GM20431 (cell line): ENCODE measurements around the gene TAF3.
"Not testable (repeated sequence)": the region's sequence is repeated elsewhere in the genome, so short reads cannot be mapped to it uniquely, and the experiment has no call there.

Source experiments
- in situ Hi-C: fragments of 300-500 bp; cut with MseI, MboI; formaldehyde crosslinking; loops from one replicate; pipeline ENCODE4 v1.15.0; 2020; ENCODE audit warnings: low sequenced_read_pairs; ENCODE audit not compliant: unreplicated experiment

The TAF3 gene, protein sequence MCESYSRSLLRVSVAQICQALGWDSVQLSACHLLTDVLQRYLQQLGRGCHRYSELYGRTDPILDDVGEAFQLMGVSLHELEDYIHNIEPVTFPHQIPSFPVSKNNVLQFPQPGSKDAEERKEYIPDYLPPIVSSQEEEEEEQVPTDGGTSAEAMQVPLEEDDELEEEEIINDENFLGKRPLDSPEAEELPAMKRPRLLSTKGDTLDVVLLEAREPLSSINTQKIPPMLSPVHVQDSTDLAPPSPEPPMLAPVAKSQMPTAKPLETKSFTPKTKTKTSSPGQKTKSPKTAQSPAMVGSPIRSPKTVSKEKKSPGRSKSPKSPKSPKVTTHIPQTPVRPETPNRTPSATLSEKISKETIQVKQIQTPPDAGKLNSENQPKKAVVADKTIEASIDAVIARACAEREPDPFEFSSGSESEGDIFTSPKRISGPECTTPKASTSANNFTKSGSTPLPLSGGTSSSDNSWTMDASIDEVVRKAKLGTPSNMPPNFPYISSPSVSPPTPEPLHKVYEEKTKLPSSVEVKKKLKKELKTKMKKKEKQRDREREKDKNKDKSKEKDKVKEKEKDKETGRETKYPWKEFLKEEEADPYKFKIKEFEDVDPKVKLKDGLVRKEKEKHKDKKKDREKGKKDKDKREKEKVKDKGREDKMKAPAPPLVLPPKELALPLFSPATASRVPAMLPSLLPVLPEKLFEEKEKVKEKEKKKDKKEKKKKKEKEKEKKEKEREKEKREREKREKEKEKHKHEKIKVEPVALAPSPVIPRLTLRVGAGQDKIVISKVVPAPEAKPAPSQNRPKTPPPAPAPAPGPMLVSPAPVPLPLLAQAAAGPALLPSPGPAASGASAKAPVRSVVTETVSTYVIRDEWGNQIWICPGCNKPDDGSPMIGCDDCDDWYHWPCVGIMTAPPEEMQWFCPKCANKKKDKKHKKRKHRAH

DNA sequence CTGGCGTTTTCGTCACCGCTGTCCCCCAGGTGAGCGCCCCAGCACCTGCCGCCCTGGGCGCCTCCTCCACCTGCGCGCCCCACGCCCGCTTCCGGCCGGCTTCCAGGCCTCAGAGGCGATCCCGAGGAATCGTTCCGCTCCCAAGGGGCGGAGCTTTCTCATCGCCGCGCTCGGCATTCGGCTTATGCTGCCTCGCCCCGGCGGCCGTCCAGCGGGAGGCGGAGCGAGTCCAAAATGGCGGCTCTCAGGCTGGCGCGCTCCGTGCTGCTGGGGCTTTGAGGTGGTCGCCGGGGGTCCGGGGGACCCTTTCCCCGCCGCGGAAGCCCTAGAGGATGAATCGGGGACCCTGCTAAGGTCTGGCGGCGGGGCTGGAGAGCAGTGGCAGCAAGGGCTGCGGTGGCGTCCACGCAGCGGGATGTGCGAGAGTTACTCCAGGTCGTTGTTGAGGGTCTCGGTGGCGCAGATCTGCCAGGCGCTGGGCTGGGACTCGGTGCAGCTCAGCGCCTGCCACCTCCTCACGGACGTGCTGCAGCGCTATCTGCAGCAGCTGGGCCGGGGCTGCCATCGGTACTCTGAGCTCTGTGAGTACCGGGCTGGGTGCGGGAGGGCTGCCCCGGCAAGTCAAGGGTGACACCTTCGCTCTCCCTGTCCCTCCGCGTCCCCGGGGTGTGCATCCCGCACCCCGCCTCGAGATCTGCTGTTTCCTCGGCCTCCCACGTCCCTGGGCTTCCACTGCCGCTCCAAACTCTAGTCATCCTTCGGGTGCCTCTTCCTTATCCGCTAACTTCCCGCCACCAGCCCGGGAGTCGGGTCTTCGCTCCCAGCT, at the start of gene TAF3:
TSS of gene TAF3 (plus strand) at position 211 of the 826 bp plus-strand sequence. CDS start at position 416, 205 bp downstream.
- in situ Hi-C loops, result no loop called here

- in situ Hi-C loops, result no loop called here
These were observed 44.2 kb upstream of the TAF3 start for GRCh38 chr10:7773845-7774801.

DNA sequence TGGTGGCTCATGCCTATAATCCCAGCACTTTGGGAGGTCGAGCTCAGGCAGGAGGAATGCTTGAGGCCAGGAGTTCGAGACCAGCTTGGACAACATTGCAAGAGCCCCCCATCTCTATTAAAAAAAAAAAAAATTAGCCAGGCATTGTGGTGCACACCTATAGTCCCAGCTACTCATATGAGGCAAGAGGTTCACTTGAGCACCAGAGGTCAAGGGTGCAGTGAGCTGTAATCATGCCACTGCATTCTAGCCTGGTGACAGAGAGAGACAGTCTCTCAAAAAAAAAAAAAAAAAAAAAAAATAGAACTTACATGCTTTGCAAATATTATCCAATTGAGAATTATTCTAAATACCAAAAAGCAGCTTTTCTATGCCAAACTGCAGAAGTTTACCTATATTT, 41.5 kb upstream of the TAF3 start:
- in situ Hi-C loops, result no loop called here

GRCh38 chr10:7782194-7782593, 36.1 kb upstream of the TAF3 start:
- in situ Hi-C loops, result not testable (repeated sequence)

- in situ Hi-C loops, result no loop called here
These were observed 31.9 kb upstream of the TAF3 start for GRCh38 chr10:7786430-7786829.

GRCh38 chr10:7787150-7787856, 31.0 kb upstream of the TAF3 start:
- in situ Hi-C loops, result no loop called here

DNA sequence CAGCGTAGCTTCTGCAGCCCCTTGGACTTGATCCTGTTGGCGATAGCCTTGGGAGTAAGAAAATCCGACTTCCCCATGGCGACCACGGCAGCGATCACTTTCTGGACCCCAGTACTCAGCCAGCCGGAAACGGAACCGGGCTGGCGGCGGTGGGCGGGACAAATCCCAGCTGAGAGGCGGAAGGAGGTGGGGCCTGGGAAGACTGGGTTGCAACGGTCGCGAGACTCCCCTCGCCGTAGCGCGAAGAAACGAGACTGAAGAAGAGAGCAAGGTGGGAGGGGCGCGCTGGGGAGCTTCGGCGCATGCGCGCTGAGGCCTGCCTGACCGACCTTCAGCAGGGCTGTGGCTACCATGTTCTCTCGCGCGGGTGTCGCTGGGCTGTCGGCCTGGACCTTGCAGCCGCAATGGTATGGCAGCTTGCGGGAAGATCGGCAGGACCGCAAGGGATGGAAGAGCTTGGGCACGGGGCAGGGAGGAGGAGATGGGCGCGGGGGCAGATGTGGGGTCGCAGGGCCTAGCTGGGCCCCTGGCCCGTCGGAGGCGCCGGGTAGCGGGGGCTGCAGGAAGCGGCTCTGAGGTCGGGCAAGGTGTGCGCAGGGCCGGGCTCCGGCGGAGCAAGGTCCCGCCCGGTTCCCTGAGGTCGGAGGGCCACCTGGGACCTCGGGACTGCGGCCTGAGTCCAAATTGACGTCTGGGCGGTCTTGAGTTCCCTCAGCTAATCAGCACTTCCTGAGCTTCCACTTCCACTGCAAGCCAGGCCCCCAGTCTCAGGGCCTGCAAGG, 30.3 kb upstream of the TAF3 start, which contains the start of the genes ATP5F1C and KIN:
TSS of gene ATP5F1C (plus strand) at position 321 of the 782 bp plus-strand sequence. CDS start at position 352, 31 bp downstream.
TSS of gene KIN (minus strand) at position 137 of the 782 bp plus-strand sequence. CDS start at position 77, 60 bp downstream.
- in situ Hi-C loops, result no loop called here

GRCh38 chr10:7788639-7789286, 29.5 kb upstream of the TAF3 start:
- in situ Hi-C loops, result no loop called here

- in situ Hi-C loops, result no loop called here
These were observed 28.9 kb upstream of the TAF3 start for GRCh38 chr10:7789390-7789789.

- in situ Hi-C loops, result no loop called here
These were observed 25.8 kb upstream of the TAF3 start for GRCh38 chr10:7792541-7792940.

DNA sequence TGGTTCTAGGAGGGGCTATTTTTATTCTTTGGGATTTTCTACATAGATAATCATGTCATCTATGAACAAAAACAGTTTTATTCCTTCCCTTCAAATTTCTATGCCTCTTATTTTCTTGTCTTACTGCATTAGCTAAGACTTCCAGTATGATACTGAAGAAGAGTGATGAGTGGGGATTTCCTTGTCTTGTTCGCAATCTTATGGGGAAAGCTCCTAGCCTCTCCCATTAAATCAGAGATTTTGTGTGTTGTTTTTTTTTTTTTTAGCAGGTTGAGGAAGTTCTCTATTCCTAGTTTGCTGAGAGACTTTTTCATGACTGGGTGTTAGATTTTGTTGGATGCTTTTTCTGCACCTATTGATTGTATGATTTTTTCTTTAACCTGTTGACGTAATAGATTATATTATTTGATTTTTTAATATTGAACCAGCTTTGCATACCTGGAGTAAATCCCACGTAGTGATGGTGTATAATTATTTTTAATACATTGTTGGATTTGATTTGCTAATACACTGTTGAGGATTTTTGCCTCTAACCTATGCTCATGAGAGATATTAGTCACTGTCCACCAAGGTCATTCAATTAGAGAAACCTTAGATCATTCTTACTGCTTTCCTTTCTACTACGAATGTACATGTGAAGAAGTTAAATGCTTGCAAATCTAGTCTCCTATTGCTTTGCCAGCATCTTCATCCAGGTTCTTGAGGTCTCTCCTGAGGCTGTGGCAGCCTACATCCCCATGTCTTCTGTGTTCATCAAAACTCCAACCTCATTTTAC, 23.9 kb upstream of the TAF3 start:
- in situ Hi-C loops, result no loop called here

GRCh38 chr10:7795605-7796004, 22.7 kb upstream of the TAF3 start:
- in situ Hi-C loops, result no loop called here

DNA sequence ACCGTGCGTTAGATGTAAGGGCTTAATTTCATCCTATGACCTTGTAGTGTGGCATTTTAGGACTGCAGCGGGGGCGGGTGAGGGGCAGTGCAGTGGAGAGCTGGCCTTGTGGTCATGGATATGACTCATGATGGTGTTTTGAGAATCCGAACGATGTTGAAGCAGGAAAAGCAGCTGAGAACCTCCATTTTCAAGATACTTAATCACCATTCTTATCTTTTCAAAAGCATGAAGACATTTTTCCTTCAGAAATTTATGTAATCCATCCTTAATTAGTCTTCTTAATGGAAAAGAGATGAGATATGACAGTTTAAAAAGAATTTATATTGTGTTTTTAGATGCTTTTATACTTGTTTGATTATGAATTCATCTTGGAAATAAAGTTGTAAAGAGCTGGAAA, 20.7 kb upstream of the TAF3 start:
- in situ Hi-C loops, result no loop called here

DNA sequence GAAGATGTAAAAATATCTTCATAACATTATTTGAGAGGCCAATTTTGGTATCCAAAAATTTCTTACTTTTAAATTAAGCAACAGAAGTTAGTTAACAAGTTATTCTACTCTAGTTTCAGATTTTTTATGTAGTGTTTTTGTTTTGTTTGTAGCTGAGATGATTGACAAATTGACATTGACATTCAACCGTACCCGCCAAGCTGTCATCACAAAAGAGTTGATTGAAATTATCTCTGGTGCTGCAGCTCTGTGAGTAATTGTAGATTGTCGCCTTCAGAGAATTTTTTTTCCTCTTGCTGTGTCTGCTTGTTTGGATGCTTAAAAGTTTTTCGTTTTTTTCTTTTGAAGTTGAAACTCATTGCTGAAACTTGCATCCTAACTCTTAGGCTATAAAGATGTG, 15.7 kb upstream of the TAF3 start:
- in situ Hi-C loops, result no loop called here

DNA sequence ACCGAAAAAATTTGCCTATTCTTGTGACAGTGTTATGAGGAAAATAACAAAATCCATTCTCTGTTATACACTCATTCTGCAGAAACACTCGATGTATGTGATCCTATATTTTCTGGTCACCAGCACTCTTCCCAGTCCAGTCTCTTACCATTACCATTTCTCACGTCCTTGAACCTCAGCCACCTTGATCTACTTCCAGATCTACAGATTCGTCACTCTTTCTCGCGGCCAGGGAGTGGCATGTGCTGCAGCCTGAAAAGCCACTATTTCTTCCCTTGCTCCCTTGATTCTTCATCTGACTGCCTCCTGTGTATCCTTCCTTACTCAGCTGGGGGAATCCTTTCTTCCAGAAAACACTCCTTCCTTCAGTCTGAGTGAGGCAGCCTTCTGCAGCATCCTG, 14.1 kb upstream of the TAF3 start:
- in situ Hi-C loops, result no loop called here

- in situ Hi-C loops, result no loop called here
These were observed 13.6 kb upstream of the TAF3 start for GRCh38 chr10:7804741-7805140.
